HL-60 (cell line): ENCODE measurements around the gene MKLN1.

ENCODE experiments used
- DNase-seq, 2 experiments: peaks; one replicate each; pipeline ENCODE4 v3.0.0-alpha.2; 2010 to 2020; ENCODE audit warnings: low read depth in 1 of 2, low spot score in 1 of 2
- H3K27ac ChIP-seq: fragments of 250-450 bp; sonication (Bioruptor Pico); replicated peaks from 2 replicates; pipeline ENCODE4 v1.5.1; 2020; ENCODE audit warnings: mild to moderate bottlenecking, moderate library complexity
- H3K27me3 ChIP-seq: fragments of 250-450 bp; sonication (Bioruptor Pico); 2 replicates; pipeline ENCODE4 v1.5.1; 2021; ENCODE audit warnings: mild to moderate bottlenecking, moderate library complexity; ENCODE audit not compliant: insufficient read depth, poor library complexity, severe bottlenecking
- H3K4me3 ChIP-seq: replicated peaks from 2 replicates; pipeline ENCODE4 v1.5.1; 2011; ENCODE audit warnings: mild to moderate bottlenecking, control low read depth, low read length; ENCODE audit not compliant: insufficient read depth
- GABPA ChIP-seq: IDR thresholded peaks from 2 replicates; pipeline ENCODE4 v1.6.1; 2012; ENCODE audit warnings: low read depth
- POLR2AphosphoS5 ChIP-seq: IDR thresholded peaks from 2 replicates; pipeline ENCODE4 v1.6.1; 2012; ENCODE audit warnings: low read depth
- SPI1 ChIP-seq: IDR thresholded peaks from 2 replicates; pipeline ENCODE4 v1.6.1; 2012; ENCODE audit warnings: low read depth, mild to moderate bottlenecking, borderline replicate concordance
- TF ChIP-seq, protein P1 (sequence below): IDR thresholded peaks from one replicate; pipeline ENCODE4 v1.5.1; 2011; ENCODE audit warnings: low read length, control low read depth, inconsistent platforms; ENCODE audit not compliant: insufficient read depth
- TF ChIP-seq, protein P2 (sequence below): IDR thresholded peaks from 2 replicates; pipeline ENCODE4 v1.6.1; 2012; ENCODE audit warnings: low read depth; ENCODE audit not compliant: insufficient replicate concordance

Gene MKLN1

GRCh38 chr7:131284702-131285419, 42.8 kb upstream of the MKLN1 start:
- TF ChIP-seq GABPA (no peak), POLR2AphosphoS5 (no peak), SPI1 (no peak)
- TF ChIP-seq, protein P1, sequence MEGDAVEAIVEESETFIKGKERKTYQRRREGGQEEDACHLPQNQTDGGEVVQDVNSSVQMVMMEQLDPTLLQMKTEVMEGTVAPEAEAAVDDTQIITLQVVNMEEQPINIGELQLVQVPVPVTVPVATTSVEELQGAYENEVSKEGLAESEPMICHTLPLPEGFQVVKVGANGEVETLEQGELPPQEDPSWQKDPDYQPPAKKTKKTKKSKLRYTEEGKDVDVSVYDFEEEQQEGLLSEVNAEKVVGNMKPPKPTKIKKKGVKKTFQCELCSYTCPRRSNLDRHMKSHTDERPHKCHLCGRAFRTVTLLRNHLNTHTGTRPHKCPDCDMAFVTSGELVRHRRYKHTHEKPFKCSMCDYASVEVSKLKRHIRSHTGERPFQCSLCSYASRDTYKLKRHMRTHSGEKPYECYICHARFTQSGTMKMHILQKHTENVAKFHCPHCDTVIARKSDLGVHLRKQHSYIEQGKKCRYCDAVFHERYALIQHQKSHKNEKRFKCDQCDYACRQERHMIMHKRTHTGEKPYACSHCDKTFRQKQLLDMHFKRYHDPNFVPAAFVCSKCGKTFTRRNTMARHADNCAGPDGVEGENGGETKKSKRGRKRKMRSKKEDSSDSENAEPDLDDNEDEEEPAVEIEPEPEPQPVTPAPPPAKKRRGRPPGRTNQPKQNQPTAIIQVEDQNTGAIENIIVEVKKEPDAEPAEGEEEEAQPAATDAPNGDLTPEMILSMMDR = no peak
- TF ChIP-seq, protein P2, sequence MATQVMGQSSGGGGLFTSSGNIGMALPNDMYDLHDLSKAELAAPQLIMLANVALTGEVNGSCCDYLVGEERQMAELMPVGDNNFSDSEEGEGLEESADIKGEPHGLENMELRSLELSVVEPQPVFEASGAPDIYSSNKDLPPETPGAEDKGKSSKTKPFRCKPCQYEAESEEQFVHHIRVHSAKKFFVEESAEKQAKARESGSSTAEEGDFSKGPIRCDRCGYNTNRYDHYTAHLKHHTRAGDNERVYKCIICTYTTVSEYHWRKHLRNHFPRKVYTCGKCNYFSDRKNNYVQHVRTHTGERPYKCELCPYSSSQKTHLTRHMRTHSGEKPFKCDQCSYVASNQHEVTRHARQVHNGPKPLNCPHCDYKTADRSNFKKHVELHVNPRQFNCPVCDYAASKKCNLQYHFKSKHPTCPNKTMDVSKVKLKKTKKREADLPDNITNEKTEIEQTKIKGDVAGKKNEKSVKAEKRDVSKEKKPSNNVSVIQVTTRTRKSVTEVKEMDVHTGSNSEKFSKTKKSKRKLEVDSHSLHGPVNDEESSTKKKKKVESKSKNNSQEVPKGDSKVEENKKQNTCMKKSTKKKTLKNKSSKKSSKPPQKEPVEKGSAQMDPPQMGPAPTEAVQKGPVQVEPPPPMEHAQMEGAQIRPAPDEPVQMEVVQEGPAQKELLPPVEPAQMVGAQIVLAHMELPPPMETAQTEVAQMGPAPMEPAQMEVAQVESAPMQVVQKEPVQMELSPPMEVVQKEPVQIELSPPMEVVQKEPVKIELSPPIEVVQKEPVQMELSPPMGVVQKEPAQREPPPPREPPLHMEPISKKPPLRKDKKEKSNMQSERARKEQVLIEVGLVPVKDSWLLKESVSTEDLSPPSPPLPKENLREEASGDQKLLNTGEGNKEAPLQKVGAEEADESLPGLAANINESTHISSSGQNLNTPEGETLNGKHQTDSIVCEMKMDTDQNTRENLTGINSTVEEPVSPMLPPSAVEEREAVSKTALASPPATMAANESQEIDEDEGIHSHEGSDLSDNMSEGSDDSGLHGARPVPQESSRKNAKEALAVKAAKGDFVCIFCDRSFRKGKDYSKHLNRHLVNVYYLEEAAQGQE = no peak
- no peak overlapping the region for H3K27ac ChIP-seq
- H3K27me3 ChIP-seq = no peaks in the 10 kb centered on the region
- H3K4me3 ChIP-seq = no peak overlapping the region
- DNase-seq = no peak

- DNase-seq = no peak
- H3K27ac ChIP-seq = no peak overlapping the region
Observed at GRCh38 chr7:131285556-131285955, 42.1 kb upstream of the MKLN1 start.

DNA sequence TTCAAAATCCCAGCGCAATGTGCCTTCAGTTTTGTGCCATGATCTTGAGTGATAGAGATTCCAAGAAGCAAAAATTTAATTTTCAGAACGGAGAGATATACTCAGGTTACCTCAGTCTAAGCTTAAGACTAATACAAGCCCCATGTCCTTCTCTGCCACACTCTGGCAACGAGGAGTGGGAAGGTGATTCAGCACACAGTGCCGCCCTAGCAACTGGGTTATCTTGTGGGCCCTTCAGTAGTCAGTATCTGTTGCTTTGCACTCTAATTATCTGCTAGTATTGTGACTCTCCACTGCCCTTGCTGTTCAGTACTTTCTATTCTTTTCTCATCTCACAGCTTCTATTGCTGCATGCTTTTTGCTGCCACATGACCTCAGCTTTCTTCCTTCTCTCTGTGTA, 39.2 kb upstream of the MKLN1 start:
- DNase-seq = no peak
- TF ChIP-seq, protein P2 = no peak
- TF ChIP-seq SPI1 (no peak), POLR2AphosphoS5 (no peak), GABPA (no peak)
- TF ChIP-seq, protein P1 = no peak
- H3K27me3 ChIP-seq = no peaks in the 10 kb centered on the region
- H3K27ac ChIP-seq = no peak overlapping the region
- no peak overlapping the region for H3K4me3 ChIP-seq

More at GRCh38 chr7:131285556-131285955, 42.1 kb upstream of the MKLN1 start:
- TF ChIP-seq POLR2AphosphoS5 (no peak), GABPA (no peak), SPI1 (no peak)
- TF ChIP-seq, protein P2 = no peak
- TF ChIP-seq, protein P1 = no peak
- Histone ChIP-seq H3K27me3 (no peaks in the 10 kb centered on the region), H3K4me3 (no peak overlapping the region)
